ENCODE measurements around the gene FBXO28.

- no peak for TF ChIP-seq CTCF (conservative IDR thresholded peaks at IDR 0.05; ENCODE audit: low read depth, low read length)
- TF ChIP-seq EZH2 (IDR thresholded peaks at IDR 0.05; ENCODE audit: borderline replicate concordance, low read depth, low read length, poor library complexity, severe bottlenecking), result no peak
These were observed 67.5 kb downstream of the FBXO28 start for GRCh38 chr1:224181453-224181810.
